Measurements from ENCODE around the gene DLL1. TPM values are rescaled to one million over a fixed set of nuclear protein-coding genes. Genes with fewer than 3 reads are reported as not detected.

Gene DLL1
- total RNA-seq, 4 donors from 2014 or later = 8.7 to 24.3 (median 19.2) TPM

DNA sequence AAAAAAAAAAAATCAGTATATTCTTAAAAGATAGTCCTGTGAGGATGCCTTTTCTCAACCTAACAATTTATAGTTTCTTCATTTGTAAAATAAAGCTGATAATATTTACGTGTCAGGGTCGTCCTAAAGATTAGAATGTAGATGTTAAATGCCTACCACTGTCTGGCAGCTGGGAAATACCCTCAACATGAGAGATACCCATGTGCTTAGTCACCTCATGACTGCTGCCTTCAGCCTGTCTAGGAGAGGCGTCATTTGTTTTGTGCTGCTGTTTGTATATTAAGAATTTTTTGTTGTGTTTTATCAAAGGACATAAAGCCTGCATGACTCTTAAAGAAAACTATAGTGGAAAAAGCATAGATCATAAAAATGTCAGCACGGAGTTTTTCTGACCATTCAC is 25.2 kb upstream of the DLL1 start:
- no peaks in the 10 kb centered on the region for H3K36me3 ChIP-seq
- H3K27ac ChIP-seq = no peak overlapping the region
- no peaks in the 10 kb centered on the region for H3K9me3 ChIP-seq
- no peak for DNase-seq
- H3K4me3 ChIP-seq = no peak overlapping the region
- no peak for TF ChIP-seq POLR2A (IDR thresholded peaks at IDR 0.05)
- TF ChIP-seq, protein P1, sequence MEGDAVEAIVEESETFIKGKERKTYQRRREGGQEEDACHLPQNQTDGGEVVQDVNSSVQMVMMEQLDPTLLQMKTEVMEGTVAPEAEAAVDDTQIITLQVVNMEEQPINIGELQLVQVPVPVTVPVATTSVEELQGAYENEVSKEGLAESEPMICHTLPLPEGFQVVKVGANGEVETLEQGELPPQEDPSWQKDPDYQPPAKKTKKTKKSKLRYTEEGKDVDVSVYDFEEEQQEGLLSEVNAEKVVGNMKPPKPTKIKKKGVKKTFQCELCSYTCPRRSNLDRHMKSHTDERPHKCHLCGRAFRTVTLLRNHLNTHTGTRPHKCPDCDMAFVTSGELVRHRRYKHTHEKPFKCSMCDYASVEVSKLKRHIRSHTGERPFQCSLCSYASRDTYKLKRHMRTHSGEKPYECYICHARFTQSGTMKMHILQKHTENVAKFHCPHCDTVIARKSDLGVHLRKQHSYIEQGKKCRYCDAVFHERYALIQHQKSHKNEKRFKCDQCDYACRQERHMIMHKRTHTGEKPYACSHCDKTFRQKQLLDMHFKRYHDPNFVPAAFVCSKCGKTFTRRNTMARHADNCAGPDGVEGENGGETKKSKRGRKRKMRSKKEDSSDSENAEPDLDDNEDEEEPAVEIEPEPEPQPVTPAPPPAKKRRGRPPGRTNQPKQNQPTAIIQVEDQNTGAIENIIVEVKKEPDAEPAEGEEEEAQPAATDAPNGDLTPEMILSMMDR (IDR thresholded peaks at IDR 0.05) = no peak
- intact Hi-C loops (cut with DNase I; ENCODE audit: low total_unique reads) = no loop called here
- H3K4me1 ChIP-seq = no peaks in the 10 kb centered on the region
- no peaks in the 10 kb centered on the region for H3K27me3 ChIP-seq

DNA sequence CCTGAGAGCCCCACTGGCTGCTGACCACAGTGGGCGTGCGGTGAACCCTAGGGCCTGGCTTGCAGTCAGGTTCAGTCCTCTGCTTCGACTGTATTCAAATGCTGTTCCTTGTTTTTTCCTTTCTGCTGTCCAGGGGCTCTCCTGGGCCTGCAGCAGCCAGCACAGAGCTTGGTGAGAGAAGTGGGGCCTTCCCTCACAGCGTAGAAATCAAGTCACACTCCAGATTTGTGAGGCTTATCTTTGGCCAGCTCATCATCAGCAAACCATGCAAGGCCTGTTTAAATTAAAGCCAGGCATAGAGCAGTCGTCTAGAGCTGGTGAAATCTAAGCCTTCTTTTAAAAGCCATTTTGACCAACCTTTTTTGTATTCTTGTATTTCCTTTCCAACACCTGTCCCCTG is 24.1 kb upstream of the DLL1 start:
- Histone ChIP-seq H3K27ac (no peak overlapping the region), H3K9me3 (no peaks in the 10 kb centered on the region), H3K4me1 (no peaks in the 10 kb centered on the region), H3K27me3 (no peaks in the 10 kb centered on the region), H3K36me3 (no peaks in the 10 kb centered on the region), H3K4me3 (no peak overlapping the region)
- no peak for DNase-seq
- TF ChIP-seq, protein P1 (IDR thresholded peaks at IDR 0.05) = no peak
- no peak for TF ChIP-seq POLR2A (IDR thresholded peaks at IDR 0.05)
- intact Hi-C loops (cut with DNase I; ENCODE audit: low total_unique reads) = no loop called here

DNA sequence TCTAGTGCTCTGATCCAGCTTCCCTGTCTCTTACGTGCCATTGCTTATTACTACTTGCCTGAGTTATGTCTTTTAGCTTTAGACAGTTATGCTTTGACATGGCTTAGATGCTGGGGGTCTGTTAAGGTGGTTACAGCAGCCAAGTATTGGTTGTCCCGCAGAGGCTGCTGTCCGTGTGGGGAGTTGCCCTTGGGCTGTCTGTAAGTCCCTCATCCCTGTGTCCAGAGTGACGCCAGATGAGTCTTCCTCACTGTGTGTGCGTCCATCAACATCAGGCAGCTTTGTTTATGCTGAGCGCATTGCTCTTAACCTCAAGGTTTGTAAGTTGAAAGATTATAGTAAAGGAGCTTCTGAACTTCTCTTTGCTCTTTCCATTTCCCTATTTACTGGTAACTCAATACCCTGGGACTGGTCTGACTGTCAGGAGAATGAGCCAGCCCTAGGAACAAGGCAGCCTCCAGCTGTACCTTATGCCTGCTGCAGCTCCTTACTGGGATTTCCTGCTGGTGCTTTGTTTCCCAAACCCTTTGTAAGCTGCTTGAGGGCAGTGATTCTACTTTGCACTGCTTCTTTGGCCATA is 22.9 kb upstream of the DLL1 start:
- no peaks in the 10 kb centered on the region for H3K36me3 ChIP-seq
- no peak overlapping the region for H3K4me3 ChIP-seq
- no peaks in the 10 kb centered on the region for H3K27me3 ChIP-seq
- TF ChIP-seq, protein P1 (IDR thresholded peaks at IDR 0.05) = no peak
- no peak for TF ChIP-seq POLR2A (IDR thresholded peaks at IDR 0.05)
- no peaks in the 10 kb centered on the region for H3K4me1 ChIP-seq
- DNase-seq = no peak
- intact Hi-C loops (cut with DNase I; ENCODE audit: low total_unique reads) = no loop called here
- no peak overlapping the region for H3K27ac ChIP-seq
- no peaks in the 10 kb centered on the region for H3K9me3 ChIP-seq

DNA sequence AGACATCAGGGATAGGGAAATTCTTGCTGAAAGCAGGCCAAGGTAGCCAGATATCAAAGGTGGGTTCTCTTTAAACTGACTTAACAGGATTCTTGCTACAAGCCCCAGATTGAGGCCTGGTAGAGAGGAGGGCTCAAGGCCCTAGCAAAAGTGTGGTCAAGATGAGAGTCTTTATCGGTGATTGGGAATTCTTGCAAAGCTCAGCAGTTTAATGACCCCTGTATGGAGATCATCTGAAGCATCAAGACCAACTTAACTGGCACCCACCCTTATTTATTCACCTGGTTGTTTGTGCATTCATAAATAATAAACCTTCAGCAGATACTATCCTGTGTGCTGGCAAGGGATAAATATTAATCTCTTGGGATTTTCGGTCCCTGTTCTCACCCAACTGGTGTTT is 22.0 kb upstream of the DLL1 start:
- DNase-seq = no peak
- Histone ChIP-seq H3K27ac (no peak overlapping the region), H3K27me3 (no peaks in the 10 kb centered on the region), H3K4me3 (no peak overlapping the region), H3K4me1 (no peaks in the 10 kb centered on the region), H3K9me3 (no peaks in the 10 kb centered on the region), H3K36me3 (no peaks in the 10 kb centered on the region)
- no peak for TF ChIP-seq POLR2A (IDR thresholded peaks at IDR 0.05)
- TF ChIP-seq, protein P1 (IDR thresholded peaks at IDR 0.05) = no peak
- intact Hi-C loops (cut with DNase I; ENCODE audit: low total_unique reads) = no loop called here

DNA sequence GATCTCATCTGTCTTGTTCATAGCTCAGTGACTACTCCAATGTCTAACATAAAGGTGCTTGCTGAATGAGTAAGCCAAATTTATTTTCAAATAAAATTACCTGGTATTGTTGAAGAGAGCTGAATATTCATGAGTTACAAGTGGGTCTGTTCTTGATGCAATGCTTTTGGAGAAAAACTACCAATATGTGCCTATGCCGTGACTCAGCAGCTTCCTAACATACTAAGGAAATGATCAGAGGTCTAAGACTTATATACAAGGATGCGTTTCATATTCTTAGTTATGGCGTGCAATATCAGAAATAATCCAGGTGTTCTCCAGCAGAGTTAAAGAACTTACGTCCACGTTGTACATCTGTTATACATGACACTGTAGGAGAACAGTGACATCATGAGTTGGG is 20.8 kb upstream of the DLL1 start:
- Histone ChIP-seq H3K27ac (no peak overlapping the region), H3K9me3 (no peaks in the 10 kb centered on the region), H3K36me3 (no peaks in the 10 kb centered on the region), H3K4me3 (no peak overlapping the region), H3K27me3 (no peaks in the 10 kb centered on the region), H3K4me1 (no peaks in the 10 kb centered on the region)
- DNase-seq = no peak
- TF ChIP-seq POLR2A (IDR thresholded peaks at IDR 0.05) = no peak
- TF ChIP-seq, protein P1 (IDR thresholded peaks at IDR 0.05) = no peak
- intact Hi-C loops (cut with DNase I; ENCODE audit: low total_unique reads) = no loop called here

Data from uterus (tissue), 4 donors.